IPS-18c (cell line): ENCODE measurements around the gene IRF6.

Experiments used
- H3K4me3 ChIP-seq: 2 replicates; pipeline ENCODE4 v1.7.0; 2013; ENCODE audit warnings: low read depth, mild to moderate bottlenecking, low read length, moderate library complexity; ENCODE audit not compliant: insufficient read depth
- H3K9me3 ChIP-seq: one replicate; pipeline ENCODE4 v1.6.1; 2013; ENCODE audit warnings: mild to moderate bottlenecking, low read length, moderate library complexity; ENCODE audit not compliant: control insufficient read depth, insufficient read depth

The IRF6 gene

GRCh38 chr1:209752890-209753289 is 53.1 kb downstream of the IRF6 start:
- H3K9me3 ChIP-seq = no peaks in the 10 kb centered on the region

GRCh38 chr1:209751627-209752231 is 54.2 kb downstream of the IRF6 start:
- H3K9me3 ChIP-seq = no peaks in the 10 kb centered on the region
- H3K4me3 ChIP-seq = no peak overlapping the region

More at GRCh38 chr1:209752890-209753289, 53.1 kb downstream of the IRF6 start:
- H3K4me3 ChIP-seq = no peak overlapping the region

GRCh38 chr1:209749670-209750323 is 56.1 kb downstream of the IRF6 start:
- Histone ChIP-seq H3K9me3 (no peaks in the 10 kb centered on the region), H3K4me3 (no peak overlapping the region)

- H3K4me3 ChIP-seq = no peak overlapping the region
- no peaks in the 10 kb centered on the region for H3K9me3 ChIP-seq
Observed at GRCh38 chr1:209749205-209749604, 56.7 kb downstream of the IRF6 start.

GRCh38 chr1:209748620-209749019 is 57.3 kb downstream of the IRF6 start:
- H3K9me3 ChIP-seq = no peaks in the 10 kb centered on the region
- no peak overlapping the region for H3K4me3 ChIP-seq

GRCh38 chr1:209747580-209748262 is 58.2 kb downstream of the IRF6 start:
- peaks cover under 1% of the 10 kb centered on the region for H3K9me3 ChIP-seq
- H3K4me3 ChIP-seq = peak overlapping the region; percentile 31; the same call in 1 of the 2 replicates

GRCh38 chr1:209746451-209747165 is 59.3 kb downstream of the IRF6 start:
- H3K9me3 ChIP-seq = peaks cover 4% of the 10 kb centered on the region
- H3K4me3 ChIP-seq = no peak overlapping the region

GRCh38 chr1:209743145-209743482 is 62.8 kb downstream of the IRF6 start:
- H3K4me3 ChIP-seq = no peak overlapping the region

GRCh38 chr1:209742409-209743144 is 63.4 kb downstream of the IRF6 start:
- Histone ChIP-seq H3K4me3 (no peak overlapping the region), H3K9me3 (peaks cover 4% of the 10 kb centered on the region)

More at GRCh38 chr1:209743145-209743482, 62.8 kb downstream of the IRF6 start:
- peaks cover 4% of the 10 kb centered on the region for H3K9me3 ChIP-seq

- H3K4me3 ChIP-seq = no peak overlapping the region
- peaks cover 4% of the 10 kb centered on the region for H3K9me3 ChIP-seq
Observed at GRCh38 chr1:209741889-209742288, 64.1 kb downstream of the IRF6 start.

- H3K4me3 ChIP-seq = no peak overlapping the region
Observed at GRCh38 chr1:209741193-209741592, 64.7 kb downstream of the IRF6 start.

GRCh38 chr1:209738270-209738669 is 67.7 kb downstream of the IRF6 start:
- Histone ChIP-seq H3K9me3 (peaks cover 6% of the 10 kb centered on the region), H3K4me3 (no peak overlapping the region)

More at GRCh38 chr1:209741193-209741592, 64.7 kb downstream of the IRF6 start:
- H3K9me3 ChIP-seq = peaks cover 5% of the 10 kb centered on the region

- Histone ChIP-seq H3K9me3 (peaks cover 4% of the 10 kb centered on the region), H3K4me3 (no peak overlapping the region)
Observed at GRCh38 chr1:209737118-209737505, 68.8 kb downstream of the IRF6 start.

- H3K4me3 ChIP-seq = no peak overlapping the region
Observed at GRCh38 chr1:209736490-209737117, 69.3 kb downstream of the IRF6 start.

More at GRCh38 chr1:209736490-209737117, 69.3 kb downstream of the IRF6 start:
- peaks cover 4% of the 10 kb centered on the region for H3K9me3 ChIP-seq
